HG03139 (cell line): ENCODE measurements around the gene SDK2.

Experiments
- ATAC-seq: cut with Tn5 transposase; IDR thresholded peaks from one replicate; pipeline ENCODE4 v1.9.1; 2021; ENCODE audit not compliant: unreplicated experiment

SDK2 gene

DNA sequence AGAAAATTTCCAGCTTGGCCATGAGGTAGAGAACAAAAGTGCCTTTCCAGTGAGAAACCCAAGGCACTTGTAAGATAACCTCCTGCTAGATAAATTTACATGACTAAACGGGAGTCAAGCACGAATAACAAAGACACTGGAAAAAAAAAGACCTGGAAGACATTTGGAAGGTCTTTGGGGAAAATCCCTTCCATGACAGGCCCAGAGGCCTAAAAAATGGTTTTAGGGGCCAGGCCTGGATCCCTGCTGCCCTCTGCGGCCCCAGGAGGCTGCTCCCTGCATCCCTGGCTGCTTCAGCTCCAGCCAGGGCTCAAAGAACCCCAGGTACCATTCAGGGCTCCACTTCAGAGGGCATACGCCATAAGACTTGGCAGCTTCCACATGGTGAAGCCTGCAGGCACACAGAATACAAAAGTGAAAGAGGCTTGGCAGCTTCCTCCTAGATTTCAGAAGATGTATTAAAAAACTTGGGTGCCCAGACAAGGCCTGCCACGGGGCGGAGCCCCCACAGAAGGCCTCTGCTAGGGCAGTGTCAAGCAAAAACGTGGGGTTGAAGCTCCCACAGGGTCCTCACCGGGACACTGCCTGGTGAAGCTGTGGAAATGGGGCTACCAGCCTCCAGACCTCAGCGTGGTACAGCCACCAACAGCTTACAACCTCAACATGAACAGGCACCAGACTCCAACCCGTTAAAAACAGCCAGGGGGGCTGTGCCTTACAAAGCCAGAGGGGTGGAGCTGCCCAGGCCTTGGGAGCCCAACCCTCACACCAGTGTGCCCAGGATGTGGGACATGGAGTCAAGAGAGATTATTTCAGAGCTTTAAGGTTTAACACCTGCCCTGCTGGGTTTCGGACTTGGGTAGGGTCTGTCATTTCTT is 77.1 kb downstream of the SDK2 start:
- no peak for ATAC-seq

DNA sequence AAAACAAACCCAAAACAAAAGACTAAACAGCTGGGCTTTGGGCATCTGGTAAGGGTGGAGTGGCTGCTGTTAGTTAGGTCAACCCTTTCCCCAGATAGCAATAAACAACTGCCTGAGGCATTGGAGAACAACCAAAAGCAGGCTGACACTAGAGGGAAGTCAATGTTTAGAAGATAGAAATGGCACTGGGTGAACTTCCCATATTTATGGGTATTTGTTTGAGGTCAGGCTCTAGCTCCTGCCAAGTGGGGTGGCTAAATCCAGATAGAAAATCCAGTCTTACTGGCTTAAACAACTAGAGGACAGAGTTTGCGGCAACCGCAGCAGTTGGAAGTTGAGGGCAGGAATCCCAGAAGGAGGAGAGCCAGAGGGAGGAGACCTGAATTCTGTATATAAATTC is 79.4 kb downstream of the SDK2 start:
- ATAC-seq = no peak

DNA sequence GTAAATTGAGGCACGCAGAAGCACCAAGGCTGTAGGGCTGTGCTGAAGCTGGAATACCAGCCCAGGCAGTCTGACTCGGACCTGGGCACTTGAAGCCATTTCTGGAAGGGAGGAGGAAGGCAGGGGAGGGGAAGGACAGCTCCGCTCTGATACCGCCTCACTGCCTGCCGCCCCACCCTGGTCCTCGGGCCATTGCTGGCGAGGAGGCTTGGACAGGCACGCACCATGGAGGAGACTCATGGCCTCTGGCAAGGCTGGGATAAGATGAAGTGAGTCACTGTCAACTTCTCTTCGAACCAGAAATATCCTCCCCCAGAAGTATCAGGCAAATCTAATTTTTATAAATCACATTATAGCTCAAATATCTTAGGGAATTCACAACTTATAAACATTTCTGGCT is 81.3 kb downstream of the SDK2 start:
- no peak for ATAC-seq

DNA sequence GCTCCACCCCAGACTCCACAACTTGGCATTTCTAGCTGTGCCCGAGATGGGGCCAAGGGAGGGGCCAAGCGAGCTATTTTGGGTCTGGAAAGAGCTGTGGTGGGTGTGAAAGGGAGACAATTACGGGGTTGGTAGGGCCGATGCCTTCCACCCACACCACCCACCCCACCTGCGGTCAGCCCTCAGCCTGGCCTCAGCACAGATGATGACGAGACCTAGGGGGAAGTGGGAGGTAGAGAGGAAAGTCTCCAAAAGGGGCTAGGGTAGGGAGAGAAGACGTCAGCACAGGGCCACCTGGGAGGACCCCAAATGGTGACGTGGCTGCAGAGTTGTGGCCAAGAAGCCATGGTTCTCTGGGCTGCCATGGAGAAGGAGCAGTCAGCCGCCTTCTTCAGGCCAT is 83.1 kb downstream of the SDK2 start:
- no peak for ATAC-seq

GRCh38 chr17:73560661-73561060 is 83.6 kb downstream of the SDK2 start:
- ATAC-seq = no peak

DNA sequence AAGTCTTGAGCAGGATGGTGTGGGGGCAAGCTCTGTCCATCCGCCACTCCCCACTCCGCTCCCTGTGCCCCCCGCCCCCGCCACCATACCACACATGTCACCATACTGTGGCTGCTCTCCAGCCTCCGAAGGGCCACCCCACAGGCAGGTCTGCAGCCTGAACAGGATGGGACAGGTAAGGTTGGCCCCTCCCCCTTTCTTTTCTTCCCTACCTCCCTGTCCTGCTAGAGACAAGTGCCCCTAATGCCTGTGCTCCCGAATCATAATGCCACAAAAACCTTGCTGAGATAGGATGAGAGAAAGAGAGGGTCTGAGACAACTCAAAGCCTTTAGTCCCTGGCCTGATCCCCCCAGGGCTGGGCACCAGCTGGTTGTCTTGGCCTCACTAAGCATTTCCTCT is 84.7 kb downstream of the SDK2 start:
- ATAC-seq = no peak

DNA sequence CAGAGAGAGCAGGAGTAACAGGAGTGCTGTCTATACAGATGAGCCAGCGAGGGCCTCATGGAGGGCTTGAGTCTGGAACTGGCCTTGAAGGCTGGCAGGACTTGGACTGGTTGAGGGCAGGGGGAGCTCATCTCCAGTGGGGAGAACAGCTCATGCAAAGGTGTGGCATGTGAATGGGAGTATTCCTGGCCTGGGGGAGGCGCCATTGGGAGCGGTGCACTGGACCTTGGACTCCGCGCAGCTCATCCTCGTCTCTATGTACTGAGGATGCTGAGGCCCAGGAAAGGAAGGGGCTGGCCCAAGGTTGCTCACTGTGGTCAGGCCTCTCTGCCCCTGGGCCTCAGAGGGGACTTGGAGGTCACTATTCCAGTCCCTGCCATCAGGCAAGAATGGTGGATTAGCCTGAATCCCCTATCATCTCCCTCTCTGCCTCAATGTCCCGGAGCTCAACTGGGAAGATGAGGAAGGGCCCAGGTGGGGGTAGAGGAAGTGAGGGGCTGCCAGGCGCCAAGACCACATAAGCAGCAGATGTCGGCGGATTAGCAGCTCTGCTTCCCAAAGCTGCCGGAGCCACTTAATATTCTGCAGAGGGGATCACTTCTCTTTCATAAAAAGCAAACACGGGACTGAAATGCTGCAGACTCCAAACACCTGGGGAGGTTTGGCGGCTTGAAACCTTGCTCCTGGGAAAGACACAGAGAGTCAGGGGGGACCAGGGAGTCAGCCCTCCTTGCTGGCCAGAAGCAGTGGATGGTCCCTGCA is 88.9 kb downstream of the SDK2 start:
- no peak for ATAC-seq

GRCh38 chr17:73554498-73554897 is 89.7 kb downstream of the SDK2 start:
- ATAC-seq = no peak

- ATAC-seq = no peak
These were observed 90.9 kb downstream of the SDK2 start for GRCh38 chr17:73553311-73553710.

DNA sequence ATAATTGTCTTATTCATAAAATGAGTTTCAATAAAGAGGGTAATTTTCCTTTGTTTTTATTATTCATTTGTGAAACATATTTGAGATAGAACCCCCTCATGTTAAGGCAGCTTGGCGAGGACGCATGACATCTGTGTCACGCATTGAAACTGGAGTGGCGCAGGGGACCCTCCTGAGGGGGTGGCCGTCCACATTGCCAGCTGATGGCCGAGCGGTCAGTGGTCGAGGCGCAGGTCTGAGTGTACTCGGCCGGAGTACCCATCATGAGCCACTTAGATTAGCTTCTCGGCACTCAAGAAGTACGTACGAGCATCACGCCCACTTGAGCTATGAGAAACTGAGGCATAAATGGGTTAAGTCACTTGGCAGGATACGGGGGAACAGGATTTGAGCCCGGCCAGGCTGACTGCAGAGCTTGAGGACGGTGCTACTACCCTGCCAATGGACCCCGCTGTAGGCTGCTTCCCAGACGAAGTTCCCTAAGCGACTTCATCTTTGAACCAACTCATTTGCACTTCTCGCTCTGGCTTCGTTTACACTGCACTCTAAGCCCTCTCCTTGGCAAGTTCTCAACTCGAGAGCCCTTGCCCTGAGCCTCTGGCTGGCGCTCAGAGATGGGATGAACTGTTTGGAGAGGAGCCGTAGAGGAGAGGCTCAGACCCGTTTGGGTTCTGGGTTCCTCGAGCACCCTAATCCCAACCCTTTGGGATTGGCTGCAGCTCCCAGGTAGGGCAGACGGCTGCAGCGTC is 91.8 kb downstream of the SDK2 start:
- no peak for ATAC-seq

- no peak for ATAC-seq
These were observed 92.5 kb downstream of the SDK2 start for GRCh38 chr17:73551759-73552158.

DNA sequence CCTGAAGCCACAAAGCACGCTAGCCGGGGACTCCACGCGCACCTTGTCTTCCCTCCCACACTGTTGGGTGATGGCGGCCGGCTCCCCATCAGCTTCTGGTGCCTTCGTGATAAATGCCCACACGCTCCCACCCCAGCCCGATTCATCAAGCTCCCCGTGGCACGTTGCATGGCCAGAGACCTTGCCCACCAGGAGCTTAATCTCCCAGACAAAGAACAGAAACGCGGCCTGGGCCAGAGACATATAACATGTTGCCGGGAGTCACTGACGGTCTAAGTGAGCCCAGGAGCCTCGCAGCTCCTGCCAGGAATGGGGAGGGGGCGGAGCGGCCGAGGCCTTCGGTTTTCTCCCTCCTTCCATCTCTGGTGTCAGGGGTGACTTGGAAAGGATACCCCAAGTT is 93.1 kb downstream of the SDK2 start:
- ATAC-seq = no peak

- ATAC-seq = no peak
These were observed 93.7 kb downstream of the SDK2 start for GRCh38 chr17:73550556-73550955.

DNA sequence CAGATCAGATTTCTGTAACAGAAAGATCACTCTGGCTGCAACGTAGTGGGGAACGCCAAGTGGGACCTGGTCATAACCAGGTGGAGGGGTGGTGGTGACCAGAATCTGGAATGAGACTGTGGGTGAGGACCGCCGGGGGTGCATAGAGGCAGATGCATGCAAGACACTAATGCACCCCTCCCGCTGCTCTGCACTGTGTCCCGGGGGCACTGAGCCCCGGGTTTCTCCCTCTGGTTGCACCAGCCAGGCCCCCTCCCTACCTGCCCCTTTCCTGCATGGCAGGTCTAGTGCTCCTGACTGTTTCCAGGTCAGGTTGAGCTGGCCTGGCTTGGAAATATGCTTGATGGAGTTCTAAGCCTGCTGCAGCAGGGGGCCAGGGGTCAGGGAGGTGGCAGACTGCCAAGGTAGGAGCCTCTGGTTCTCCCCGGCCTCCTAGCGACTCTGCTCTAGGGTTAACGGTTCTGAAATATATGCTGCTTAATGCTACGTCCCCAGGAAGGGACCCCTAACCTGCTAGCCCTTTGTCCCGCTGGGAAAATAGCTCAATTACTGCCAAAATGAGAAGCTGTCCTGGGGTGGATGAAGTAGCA is 94.3 kb downstream of the SDK2 start:
- no peak for ATAC-seq

- ATAC-seq = no peak
These were observed 95.5 kb downstream of the SDK2 start for GRCh38 chr17:73548620-73549311.

- no peak for ATAC-seq
These were observed 96.5 kb downstream of the SDK2 start for GRCh38 chr17:73547790-73548189.

GRCh38 chr17:73546770-73547536 is 97.3 kb downstream of the SDK2 start:
- no peak for ATAC-seq

DNA sequence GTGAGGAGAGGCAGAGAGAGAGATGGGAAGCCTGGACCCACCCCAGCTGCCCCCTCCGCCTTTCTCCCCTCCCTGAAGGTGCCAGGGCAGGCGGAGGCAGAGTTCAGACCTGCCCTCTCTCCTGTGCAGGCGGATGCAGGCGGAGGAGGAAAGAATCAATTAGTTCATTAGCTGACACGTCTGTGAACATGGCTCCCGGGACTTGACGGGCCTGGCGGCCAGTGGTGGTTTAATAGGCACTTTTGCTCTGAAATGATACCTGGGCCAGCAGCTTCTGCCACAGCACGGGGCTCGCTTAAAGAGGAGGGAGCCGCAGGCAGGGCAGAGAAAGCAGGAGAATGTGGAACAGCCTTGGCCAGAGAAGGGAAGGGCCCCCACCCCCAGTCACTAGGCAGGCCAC is 98.1 kb downstream of the SDK2 start:
- ATAC-seq = no peak

GRCh38 chr17:73545109-73546032 is 98.9 kb downstream of the SDK2 start:
- no peak for ATAC-seq
